ENCODE results near the gene EIF5B.

GRCh38 chr2:99401841-99402240 is 64.7 kb downstream of the EIF5B start:
- no peak for TF ChIP-seq CTCF (IDR thresholded peaks at IDR 0.05; ENCODE audit: insufficient read depth, low read depth, low read length)
- no peak for TF ChIP-seq EZH2 (IDR thresholded peaks at IDR 0.05; ENCODE audit: insufficient read depth, low read length)

Data from astrocyte (in vitro differentiated cells and primary cell).